HG02759 (cell line): Measurements from ENCODE around the gene STEEP1.
A peak's percentile ranks its signal among the peaks of the same experiment; 100 is the strongest.
"Not testable (repeated sequence)": the region's sequence is repeated elsewhere in the genome, so short reads cannot be mapped to it uniquely, and the experiment has no call there.

ENCODE experiments used
- ATAC-seq: cut with Tn5 transposase; IDR thresholded peaks from one replicate; pipeline ENCODE4 v1.9.1; 2021; ENCODE audit warnings: mild to moderate bottlenecking, moderate library complexity; ENCODE audit not compliant: unreplicated experiment

Gene STEEP1

GRCh38 chrX:119537487-119537886 lies 27.7 kb downstream of the STEEP1 start:
- ATAC-seq, result no peak

GRCh38 chrX:119529345-119530276 lies 35.6 kb downstream of the STEEP1 start:
- no peak for ATAC-seq

GRCh38 chrX:119523664-119524184 lies 41.5 kb downstream of the STEEP1 start:
- no peak for ATAC-seq

- ATAC-seq, result no peak
Measured at GRCh38 chrX:119521246-119521645, 44.0 kb downstream of the STEEP1 start.

- ATAC-seq, result no peak
Measured at GRCh38 chrX:119518371-119518770, 46.8 kb downstream of the STEEP1 start.

GRCh38 chrX:119516157-119516702 lies 49.0 kb downstream of the STEEP1 start:
- ATAC-seq, result peak; percentile 74

- ATAC-seq, result peak; percentile 71
Measured at GRCh38 chrX:119512146-119512800, 52.9 kb downstream of the STEEP1 start.

GRCh38 chrX:119507206-119507605 lies 58.0 kb downstream of the STEEP1 start:
- no peak for ATAC-seq

- ATAC-seq, result no peak
Measured at GRCh38 chrX:119505945-119506344, 59.3 kb downstream of the STEEP1 start.

- ATAC-seq, result not testable (repeated sequence)
Measured at GRCh38 chrX:119505145-119505544, 60.1 kb downstream of the STEEP1 start.

GRCh38 chrX:119503484-119503861 lies 61.7 kb downstream of the STEEP1 start:
- no peak for ATAC-seq

- ATAC-seq, result no peak
Measured at GRCh38 chrX:119502727-119503483, 62.3 kb downstream of the STEEP1 start.

- ATAC-seq, result no peak
Measured at GRCh38 chrX:119501511-119502148, 63.6 kb downstream of the STEEP1 start.

- no peak for ATAC-seq
Measured at GRCh38 chrX:119500061-119500800, 65.0 kb downstream of the STEEP1 start.

GRCh38 chrX:119497185-119497584 lies 68.0 kb downstream of the STEEP1 start:
- ATAC-seq, result no peak

GRCh38 chrX:119495734-119496726 lies 69.2 kb downstream of the STEEP1 start:
- ATAC-seq, result no peak

- not testable (repeated sequence) for ATAC-seq
Measured at GRCh38 chrX:119493851-119494495, 71.2 kb downstream of the STEEP1 start.

- ATAC-seq, result no peak
Measured at GRCh38 chrX:119492463-119492862, 72.7 kb downstream of the STEEP1 start.
